C4-2B (cell line): ENCODE results near the gene ACTL8.

ENCODE experiments used
- ZFX ChIP-seq: fragments of 450-650 bp; IDR thresholded peaks from 2 replicates; pipeline ENCODE4 v1.6.1; 2017
- TF ChIP-seq, protein P1 (sequence below): fragments of 450-650 bp; conservative IDR thresholded peaks from 2 replicates; pipeline ENCODE4 v1.5.1; 2017; ENCODE audit warnings: mild to moderate bottlenecking

DNA sequence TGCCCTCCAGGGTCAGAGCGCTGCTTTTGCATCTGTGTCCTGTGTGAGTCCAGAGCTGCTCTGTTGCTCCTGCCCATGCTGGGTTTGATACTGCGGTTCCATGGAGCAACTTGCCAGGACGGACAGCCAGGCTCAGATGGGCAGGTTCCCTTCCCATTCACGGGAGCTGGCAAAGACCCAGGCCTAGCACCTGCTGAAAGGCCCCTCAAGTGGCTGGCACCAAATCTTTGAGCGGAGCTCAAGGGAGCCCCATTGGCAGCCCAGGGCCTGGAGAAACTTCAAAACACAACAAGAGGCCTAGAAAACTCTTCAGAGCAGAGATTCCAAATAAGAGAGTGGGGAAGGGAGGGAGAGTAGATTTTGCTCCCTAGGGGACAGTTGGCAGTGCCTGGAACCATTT is 97.2 kb downstream of the ACTL8 start:
- TF ChIP-seq, protein P1, sequence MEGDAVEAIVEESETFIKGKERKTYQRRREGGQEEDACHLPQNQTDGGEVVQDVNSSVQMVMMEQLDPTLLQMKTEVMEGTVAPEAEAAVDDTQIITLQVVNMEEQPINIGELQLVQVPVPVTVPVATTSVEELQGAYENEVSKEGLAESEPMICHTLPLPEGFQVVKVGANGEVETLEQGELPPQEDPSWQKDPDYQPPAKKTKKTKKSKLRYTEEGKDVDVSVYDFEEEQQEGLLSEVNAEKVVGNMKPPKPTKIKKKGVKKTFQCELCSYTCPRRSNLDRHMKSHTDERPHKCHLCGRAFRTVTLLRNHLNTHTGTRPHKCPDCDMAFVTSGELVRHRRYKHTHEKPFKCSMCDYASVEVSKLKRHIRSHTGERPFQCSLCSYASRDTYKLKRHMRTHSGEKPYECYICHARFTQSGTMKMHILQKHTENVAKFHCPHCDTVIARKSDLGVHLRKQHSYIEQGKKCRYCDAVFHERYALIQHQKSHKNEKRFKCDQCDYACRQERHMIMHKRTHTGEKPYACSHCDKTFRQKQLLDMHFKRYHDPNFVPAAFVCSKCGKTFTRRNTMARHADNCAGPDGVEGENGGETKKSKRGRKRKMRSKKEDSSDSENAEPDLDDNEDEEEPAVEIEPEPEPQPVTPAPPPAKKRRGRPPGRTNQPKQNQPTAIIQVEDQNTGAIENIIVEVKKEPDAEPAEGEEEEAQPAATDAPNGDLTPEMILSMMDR: no peak
- TF ChIP-seq ZFX: no peak
